ENCODE data around the gene LRRC58.

- TF ChIP-seq, protein P1, sequence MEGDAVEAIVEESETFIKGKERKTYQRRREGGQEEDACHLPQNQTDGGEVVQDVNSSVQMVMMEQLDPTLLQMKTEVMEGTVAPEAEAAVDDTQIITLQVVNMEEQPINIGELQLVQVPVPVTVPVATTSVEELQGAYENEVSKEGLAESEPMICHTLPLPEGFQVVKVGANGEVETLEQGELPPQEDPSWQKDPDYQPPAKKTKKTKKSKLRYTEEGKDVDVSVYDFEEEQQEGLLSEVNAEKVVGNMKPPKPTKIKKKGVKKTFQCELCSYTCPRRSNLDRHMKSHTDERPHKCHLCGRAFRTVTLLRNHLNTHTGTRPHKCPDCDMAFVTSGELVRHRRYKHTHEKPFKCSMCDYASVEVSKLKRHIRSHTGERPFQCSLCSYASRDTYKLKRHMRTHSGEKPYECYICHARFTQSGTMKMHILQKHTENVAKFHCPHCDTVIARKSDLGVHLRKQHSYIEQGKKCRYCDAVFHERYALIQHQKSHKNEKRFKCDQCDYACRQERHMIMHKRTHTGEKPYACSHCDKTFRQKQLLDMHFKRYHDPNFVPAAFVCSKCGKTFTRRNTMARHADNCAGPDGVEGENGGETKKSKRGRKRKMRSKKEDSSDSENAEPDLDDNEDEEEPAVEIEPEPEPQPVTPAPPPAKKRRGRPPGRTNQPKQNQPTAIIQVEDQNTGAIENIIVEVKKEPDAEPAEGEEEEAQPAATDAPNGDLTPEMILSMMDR (IDR thresholded peaks at IDR 0.05; ENCODE audit: low read depth, low read length, missing input control) = no peak
- TF ChIP-seq FOXA1 (IDR thresholded peaks at IDR 0.05) = no peak
- TF ChIP-seq YY1 (IDR thresholded peaks at IDR 0.05) = no peak
- TF ChIP-seq JUND (IDR thresholded peaks at IDR 0.05) = no peak
- TF ChIP-seq TAF1 (conservative IDR thresholded peaks at IDR 0.05) = no peak
- no peak for TF ChIP-seq EGR1 (IDR thresholded peaks at IDR 0.05; ENCODE audit: low read depth in 2 of 2)
Measured at GRCh38 chr3:120311863-120312794, 37.0 kb downstream of the LRRC58 start.
